Measurements from ENCODE around the gene SSBP1. TPM values are rescaled to one million over a fixed set of nuclear protein-coding genes. Genes with fewer than 3 reads are reported as not detected.

SSBP1 gene
- total RNA-seq, 1 experiment from 2014 or later: 245 TPM

DNA sequence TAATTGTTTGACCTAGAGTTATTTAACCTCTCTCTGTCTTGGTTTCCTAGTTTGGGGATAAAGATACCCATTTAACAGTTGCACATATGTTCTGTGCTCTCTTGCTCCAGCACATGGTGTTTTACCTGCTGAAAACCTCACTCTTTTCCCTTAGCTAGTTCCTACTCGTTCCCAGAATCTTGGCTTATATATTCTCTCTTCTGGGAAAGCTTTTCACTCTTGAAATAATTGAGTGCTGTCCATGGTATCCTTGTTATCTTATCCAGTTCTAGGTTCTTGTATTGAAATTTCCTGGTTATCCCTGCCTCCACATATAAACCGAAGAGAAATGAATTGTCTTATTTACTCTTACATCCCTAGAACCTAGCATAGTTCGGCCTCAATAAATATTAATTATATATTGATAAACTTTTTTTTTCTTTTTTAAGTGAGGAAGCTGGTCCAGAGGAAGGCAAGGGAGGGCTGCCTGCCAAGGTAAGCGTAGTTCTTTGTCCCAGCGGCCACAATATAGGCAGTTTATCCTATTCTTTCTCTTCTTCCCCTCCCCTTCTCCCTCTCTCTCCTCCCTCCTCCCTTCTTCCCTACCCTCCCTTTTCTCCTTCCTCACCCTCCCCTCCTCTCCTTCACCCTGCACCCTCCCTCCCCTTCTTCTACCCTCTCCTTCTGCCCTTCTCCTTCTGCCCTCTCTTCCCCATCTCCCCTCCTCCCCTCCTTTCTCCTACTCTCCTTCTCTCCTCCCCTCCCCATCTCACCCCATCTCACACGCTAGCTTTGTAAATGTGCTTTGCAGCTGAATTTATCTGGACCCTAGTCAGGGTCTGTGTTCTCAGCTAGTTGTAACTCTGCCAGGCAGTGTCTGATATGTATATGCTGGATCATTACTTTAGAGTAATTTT lies 22.1 kb upstream of the SSBP1 start:
- Mint-ChIP-seq H3K9me3 (no peaks in the 10 kb centered on the region), H3K27me3 (ENCODE audit: low read depth) (no peaks in the 10 kb centered on the region), H3K4me1 (peaks cover 33% of the 10 kb centered on the region), H3K27ac (no peak overlapping the region), H3K36me3 (no peaks in the 10 kb centered on the region), H3K4me3 (peak overlapping the region; percentile 39)
- TF ChIP-seq, protein P1, sequence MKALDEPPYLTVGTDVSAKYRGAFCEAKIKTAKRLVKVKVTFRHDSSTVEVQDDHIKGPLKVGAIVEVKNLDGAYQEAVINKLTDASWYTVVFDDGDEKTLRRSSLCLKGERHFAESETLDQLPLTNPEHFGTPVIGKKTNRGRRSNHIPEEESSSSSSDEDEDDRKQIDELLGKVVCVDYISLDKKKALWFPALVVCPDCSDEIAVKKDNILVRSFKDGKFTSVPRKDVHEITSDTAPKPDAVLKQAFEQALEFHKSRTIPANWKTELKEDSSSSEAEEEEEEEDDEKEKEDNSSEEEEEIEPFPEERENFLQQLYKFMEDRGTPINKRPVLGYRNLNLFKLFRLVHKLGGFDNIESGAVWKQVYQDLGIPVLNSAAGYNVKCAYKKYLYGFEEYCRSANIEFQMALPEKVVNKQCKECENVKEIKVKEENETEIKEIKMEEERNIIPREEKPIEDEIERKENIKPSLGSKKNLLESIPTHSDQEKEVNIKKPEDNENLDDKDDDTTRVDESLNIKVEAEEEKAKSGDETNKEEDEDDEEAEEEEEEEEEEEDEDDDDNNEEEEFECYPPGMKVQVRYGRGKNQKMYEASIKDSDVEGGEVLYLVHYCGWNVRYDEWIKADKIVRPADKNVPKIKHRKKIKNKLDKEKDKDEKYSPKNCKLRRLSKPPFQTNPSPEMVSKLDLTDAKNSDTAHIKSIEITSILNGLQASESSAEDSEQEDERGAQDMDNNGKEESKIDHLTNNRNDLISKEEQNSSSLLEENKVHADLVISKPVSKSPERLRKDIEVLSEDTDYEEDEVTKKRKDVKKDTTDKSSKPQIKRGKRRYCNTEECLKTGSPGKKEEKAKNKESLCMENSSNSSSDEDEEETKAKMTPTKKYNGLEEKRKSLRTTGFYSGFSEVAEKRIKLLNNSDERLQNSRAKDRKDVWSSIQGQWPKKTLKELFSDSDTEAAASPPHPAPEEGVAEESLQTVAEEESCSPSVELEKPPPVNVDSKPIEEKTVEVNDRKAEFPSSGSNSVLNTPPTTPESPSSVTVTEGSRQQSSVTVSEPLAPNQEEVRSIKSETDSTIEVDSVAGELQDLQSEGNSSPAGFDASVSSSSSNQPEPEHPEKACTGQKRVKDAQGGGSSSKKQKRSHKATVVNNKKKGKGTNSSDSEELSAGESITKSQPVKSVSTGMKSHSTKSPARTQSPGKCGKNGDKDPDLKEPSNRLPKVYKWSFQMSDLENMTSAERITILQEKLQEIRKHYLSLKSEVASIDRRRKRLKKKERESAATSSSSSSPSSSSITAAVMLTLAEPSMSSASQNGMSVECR (CRISPR knock-in tag; IDR thresholded peaks at IDR 0.05; ENCODE audit: borderline replicate concordance): no peak
- no peak for TF ChIP-seq ETV6 (CRISPR knock-in tag; IDR thresholded peaks at IDR 0.05)
- no peak for TF ChIP-seq IRF2 (CRISPR knock-in tag; IDR thresholded peaks at IDR 0.05; ENCODE audit: borderline replicate concordance, low read depth)
- TF ChIP-seq TEAD4 (CRISPR knock-in tag; IDR thresholded peaks at IDR 0.05): no peak
- TF ChIP-seq, protein P2, sequence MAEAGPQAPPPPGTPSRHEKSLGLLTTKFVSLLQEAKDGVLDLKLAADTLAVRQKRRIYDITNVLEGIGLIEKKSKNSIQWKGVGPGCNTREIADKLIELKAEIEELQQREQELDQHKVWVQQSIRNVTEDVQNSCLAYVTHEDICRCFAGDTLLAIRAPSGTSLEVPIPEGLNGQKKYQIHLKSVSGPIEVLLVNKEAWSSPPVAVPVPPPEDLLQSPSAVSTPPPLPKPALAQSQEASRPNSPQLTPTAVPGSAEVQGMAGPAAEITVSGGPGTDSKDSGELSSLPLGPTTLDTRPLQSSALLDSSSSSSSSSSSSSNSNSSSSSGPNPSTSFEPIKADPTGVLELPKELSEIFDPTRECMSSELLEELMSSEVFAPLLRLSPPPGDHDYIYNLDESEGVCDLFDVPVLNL (CRISPR knock-in tag; IDR thresholded peaks at IDR 0.05; ENCODE audit: borderline replicate concordance, low read depth): no peak
- no peak for TF ChIP-seq ZNF423 (CRISPR knock-in tag; IDR thresholded peaks at IDR 0.05)
- no peak for TF ChIP-seq CREB1 (CRISPR knock-in tag; IDR thresholded peaks at IDR 0.05)
- TF ChIP-seq CBFB (CRISPR knock-in tag; IDR thresholded peaks at IDR 0.05; ENCODE audit: low read depth): no peak
- no peak for TF ChIP-seq NR2C2 (CRISPR knock-in tag; IDR thresholded peaks at IDR 0.05)
- no peak for TF ChIP-seq SP1 (CRISPR knock-in tag; conservative IDR thresholded peaks at IDR 0.05)
- no peak for TF ChIP-seq ZNF317 (CRISPR knock-in tag; IDR thresholded peaks at IDR 0.05; ENCODE audit: borderline replicate concordance, low read depth)
- TF ChIP-seq, protein P3, sequence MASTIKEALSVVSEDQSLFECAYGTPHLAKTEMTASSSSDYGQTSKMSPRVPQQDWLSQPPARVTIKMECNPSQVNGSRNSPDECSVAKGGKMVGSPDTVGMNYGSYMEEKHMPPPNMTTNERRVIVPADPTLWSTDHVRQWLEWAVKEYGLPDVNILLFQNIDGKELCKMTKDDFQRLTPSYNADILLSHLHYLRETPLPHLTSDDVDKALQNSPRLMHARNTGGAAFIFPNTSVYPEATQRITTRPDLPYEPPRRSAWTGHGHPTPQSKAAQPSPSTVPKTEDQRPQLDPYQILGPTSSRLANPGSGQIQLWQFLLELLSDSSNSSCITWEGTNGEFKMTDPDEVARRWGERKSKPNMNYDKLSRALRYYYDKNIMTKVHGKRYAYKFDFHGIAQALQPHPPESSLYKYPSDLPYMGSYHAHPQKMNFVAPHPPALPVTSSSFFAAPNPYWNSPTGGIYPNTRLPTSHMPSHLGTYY (CRISPR knock-in tag; IDR thresholded peaks at IDR 0.05): no peak
- no peak for TF ChIP-seq JUN (CRISPR knock-in tag; IDR thresholded peaks at IDR 0.05)
- TF ChIP-seq, protein P4, sequence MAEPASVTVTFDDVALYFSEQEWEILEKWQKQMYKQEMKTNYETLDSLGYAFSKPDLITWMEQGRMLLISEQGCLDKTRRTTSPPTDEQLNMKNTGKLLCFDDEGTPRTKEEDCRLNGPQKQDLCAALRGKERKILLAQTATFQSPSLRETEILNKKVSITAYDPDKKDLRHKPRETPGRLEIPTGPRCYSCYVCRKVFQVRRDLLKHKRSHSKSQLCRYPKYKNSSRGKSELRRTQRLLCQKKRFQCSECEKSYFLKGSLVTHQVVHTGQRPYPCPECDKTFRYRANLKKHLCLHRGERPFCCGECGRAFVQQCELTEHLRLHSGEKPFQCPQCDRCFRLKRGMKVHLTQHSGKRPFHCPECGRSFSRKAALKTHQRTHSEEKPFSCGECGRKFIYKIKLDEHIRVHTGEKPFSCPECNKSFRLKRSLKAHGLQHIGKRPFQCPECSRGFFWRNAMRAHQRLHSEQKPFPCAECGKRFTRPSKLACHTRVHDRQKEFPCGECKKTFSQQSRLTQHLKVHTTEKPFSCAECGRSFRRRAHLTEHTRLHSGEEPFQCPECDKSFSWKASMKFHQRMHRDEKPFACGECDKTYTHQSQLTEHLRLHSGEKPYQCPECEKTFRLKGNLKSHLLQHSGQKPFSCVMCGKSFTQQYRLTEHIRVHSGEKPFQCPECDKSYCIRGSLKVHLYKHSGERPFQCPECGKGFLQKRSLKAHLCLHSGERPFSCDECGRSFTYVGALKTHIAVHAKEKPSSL (CRISPR knock-in tag; conservative IDR thresholded peaks at IDR 0.05): no peak
- TF ChIP-seq KAT7 (CRISPR knock-in tag; IDR thresholded peaks at IDR 0.05; ENCODE audit: borderline replicate concordance): no peak
- TF ChIP-seq USF2 (CRISPR knock-in tag; IDR thresholded peaks at IDR 0.05): no peak
- ATAC-seq: peak; percentile 75
- DNase-seq (ENCODE audit: low spot score): no peak
- ChIA-PET POLR2A (no interaction called here), CTCF (interaction anchor here (1.0 to 4.4 kb wide), 3 partner anchors 10 to 62 kb away, joined by 5 to 26 read pairs (median 6); partner anchors contain the start of gene SSBP1)

All from WTC11 (cell line).